ENCODE data around the gene EDN1.

The EDN1 gene

DNA sequence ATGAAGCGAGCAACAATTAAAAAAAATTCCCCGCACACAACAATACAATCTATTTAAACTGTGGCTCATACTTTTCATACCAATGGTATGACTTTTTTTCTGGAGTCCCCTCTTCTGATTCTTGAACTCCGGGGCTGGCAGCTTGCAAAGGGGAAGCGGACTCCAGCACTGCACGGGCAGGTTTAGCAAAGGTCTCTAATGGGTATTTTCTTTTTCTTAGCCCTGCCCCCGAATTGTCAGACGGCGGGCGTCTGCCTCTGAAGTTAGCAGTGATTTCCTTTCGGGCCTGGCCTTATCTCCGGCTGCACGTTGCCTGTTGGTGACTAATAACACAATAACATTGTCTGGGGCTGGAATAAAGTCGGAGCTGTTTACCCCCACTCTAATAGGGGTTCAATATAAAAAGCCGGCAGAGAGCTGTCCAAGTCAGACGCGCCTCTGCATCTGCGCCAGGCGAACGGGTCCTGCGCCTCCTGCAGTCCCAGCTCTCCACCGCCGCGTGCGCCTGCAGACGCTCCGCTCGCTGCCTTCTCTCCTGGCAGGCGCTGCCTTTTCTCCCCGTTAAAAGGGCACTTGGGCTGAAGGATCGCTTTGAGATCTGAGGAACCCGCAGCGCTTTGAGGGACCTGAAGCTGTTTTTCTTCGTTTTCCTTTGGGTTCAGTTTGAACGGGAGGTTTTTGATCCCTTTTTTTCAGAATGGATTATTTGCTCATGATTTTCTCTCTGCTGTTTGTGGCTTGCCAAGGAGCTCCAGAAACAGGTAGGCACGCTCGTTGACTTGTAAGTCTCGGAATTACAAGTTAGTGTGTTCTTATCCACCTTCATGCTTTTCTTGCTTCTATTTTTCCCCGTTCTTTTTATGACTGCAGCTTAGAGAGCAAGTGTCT is at the start of gene EDN1:
Gene EDN1 (plus strand): TSS at position 429 of the 888 bp plus-strand sequence. CDS start 269 bp downstream, at position 698.
- DNase-seq (ENCODE audit: low read depth), result peak; percentile 15

DNA sequence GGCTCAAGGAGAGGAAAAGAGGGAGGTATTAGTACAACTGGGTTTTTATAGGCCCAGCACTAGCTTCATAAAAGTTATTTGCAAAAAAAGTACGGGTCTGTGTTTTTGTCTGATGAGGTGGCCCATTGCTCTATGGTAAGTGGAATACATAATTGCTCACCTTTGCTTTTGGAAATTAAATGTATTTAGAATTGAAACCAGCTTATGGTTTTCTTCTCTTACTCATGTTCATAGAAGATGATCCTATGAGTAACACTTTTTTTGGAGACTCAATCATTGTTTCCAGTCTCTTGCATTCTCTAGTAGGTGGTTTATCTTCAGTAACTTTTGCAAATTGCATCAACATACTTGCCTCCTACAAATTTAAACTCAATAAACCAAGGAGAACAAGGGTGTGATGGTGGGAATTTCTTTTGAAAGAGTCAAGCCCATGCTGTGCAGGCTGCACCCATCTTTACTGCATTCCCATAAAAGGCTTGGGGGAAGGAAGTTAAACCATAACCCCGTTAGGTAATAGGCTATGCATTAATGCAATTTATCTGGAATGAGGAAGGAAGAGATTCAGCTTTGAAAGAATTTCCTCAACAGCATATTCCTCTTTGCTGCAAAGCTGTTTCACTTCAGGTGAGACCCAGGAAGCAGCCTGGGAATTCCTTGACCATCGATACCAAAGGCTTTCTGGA is 48.5 kb upstream of the EDN1 start:
- no peak for DNase-seq (ENCODE audit: low read depth)

DNA sequence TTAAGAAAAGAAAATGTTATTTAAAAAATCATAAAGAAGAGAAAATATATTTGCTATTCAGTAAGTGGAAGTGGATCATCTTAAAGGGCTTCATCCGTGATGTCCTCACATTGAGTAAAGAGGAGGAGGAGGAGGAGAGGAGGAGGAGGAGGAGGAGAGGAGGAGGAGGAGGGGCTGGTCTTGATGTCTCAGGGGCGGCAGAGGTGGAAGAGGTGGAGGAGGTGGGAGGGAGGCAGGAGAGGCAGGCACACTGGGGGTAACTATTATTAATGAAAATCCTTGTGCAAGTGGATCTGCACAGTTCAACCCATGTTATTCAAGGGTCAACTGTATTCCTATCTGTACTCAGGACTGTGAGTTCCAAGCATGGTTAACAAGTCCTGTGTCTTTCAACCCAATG is 47.0 kb upstream of the EDN1 start:
- DNase-seq (ENCODE audit: low read depth), result no peak

DNA sequence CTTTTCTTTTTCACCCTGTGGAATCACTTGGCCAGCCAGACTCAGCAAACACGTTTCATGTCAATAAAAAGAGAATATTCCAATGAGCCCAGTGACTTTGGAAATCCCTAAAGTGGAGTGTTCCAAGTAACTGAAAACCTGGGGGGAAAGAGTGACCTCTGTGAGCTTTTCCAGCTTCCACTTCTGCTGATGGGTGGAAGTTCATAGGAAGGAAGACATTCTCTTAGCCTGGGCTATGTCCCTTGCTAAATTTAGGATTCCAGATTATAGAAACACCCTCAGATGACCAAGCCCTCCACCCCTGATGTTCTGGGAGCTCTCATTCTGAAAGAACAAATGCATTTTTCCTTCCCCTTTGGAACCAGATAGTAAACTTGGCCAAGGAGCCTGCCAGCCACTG is 44.8 kb upstream of the EDN1 start:
- no peak for DNase-seq (ENCODE audit: low read depth)

DNA sequence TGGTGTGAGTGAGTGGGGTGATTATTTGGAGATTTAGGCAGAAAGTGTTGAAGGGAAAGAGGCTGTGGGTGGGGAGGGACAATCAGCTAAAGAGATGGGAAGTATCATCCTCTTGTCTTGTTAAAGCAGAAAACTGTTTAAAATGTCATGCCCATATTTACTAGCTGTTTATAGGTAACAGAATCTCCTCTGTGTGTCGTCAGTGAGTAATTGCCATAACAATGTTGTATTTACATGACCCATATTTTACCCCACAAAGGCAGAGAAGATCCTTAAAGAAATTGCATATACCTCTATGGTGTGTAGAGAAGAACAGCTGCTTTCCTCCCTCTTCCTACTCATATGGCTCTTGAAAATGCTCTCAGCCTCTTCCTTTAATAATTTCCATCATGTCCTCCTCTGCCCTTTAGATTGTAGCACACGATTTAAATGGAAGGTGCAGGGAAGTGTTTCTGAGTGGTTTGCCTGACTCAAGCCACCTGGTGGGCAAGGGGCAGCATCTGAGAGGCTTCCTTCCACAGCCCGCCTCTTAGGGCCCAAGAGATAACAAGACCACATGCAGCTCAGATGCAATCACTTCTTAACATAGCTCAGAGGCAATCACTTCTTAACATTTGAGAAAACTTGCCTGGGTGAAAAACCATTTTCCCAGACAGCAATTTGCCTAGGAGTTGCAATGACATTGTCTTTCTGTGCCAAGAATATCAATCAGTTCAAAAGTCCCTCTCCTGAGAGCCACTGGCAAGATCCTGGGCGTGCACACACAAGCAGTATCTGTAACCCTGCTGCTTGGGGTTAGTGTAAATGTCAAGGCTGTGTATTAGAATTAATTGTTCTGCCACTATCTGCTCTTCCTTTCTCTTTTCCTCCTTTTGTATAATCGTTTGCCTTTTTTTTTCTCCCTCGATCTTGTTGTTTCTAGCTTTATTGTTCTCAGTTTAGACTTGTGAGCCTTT is 44.1 kb upstream of the EDN1 start:
- DNase-seq (ENCODE audit: low read depth), result no peak

DNA sequence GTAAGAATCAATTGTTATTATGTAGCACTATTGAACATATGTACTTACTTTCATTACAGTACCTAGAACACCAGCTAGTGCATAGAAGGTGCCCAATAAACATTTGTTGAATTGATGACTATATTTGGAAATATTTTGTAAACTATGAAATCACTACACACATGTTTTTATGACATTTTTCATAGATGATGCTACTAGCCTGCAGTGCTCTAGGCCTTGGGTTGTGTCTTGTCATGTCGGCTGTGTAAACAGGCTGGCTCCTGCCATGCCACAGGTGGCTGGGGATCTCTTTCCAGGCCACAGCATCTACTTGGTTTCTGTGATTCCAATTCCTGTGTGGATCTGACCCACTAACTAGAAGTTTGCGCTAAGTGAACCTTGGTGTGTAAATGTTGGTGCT is 43.3 kb upstream of the EDN1 start:
- DNase-seq (ENCODE audit: low read depth), result no peak

DNA sequence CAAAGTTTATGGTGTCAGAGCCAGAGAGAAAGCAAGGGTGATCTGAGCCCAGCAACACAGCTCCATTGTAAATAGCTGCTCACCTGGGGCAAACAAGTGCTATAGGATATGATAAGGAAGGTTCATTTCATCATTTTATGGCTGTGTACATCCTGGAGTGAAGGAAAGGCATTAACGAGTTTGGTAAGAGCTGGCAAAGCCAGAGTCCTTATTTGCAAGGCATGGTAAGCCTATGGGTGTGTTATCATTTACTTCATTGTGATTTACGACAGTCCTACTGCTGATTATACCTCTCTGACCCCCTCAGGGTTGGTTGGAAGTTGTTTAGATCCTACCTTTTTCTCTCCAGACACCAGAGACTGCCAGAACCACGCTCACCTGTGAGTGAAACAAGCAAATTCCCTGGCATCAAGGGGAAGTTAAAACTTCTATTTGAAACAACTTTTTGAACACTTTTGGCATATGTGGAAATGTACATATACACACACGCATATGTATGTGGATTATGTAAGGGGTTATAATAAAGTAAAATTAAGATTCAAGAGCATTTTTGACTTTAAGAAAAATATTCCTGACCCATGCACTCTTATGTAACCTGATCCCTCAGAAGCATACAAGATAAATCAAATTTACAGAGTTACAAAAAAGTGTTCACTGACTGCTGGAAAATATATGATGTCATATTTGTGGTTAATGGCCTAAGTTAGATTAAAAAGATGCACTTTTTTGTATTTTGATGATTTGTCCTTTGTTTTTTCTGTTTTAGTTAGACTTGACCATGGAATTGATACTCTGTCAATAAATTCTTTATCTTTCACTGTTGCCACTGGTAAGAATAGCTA is 40.4 kb upstream of the EDN1 start:
- no peak for DNase-seq (ENCODE audit: low read depth)

DNA sequence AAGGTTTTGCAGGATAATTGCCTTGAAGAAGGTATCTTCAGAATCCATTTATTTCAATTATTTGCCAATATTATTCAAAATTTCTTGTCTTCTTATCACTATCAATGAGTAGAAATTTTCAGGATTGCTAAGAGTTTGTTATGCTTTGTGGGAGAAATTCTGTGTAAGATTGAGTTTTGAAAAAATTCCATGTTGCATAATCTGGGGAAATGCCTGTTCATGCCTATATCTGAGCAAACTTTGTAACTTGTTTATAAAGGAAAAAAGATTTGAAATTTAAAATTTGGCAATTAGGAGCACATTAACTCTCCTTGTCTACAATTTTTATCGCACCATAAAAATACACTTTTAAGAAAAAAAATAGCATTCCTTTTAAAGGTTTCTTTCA is 39.8 kb upstream of the EDN1 start:
- DNase-seq (ENCODE audit: low read depth), result no peak

DNA sequence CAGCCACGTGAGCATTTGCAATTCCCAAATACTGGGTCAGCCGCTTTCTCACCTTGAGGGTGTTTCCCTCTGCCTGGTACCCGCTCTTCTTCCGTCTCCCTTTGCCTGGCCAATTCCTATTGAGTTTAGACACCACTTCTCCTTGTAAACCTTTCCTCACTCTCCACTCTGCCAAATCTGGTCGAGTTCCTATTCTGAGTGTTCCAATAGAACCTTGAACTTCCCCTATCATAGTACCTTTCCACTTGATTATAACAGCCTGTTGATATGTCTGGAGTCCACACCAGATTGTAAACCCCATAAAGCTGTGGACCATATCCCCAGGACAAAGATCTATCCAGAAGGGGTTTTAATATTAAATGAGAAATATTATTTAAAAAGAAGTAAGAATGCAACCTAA is 36.0 kb upstream of the EDN1 start:
- DNase-seq (ENCODE audit: low read depth), result no peak

DNA sequence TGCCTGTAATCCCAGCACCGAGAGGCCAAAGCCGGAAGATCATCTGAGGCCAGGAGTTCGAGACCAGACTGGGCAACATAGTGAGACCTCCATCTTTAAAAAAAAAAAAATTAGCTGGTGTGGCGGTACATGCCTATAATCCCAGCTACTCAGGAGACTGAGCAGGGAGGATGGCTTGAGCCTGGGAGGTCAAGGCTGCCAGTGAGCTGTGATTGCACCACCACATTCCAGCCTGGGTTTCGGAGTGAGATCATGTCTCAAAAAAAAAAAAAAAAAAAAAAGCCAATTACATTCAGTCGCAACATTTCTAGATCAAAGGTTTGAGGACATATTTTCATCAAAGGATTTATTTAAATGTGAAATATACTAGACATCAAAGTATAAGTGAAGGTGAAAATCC is 32.0 kb upstream of the EDN1 start:
- DNase-seq (ENCODE audit: low read depth), result no peak

DNA sequence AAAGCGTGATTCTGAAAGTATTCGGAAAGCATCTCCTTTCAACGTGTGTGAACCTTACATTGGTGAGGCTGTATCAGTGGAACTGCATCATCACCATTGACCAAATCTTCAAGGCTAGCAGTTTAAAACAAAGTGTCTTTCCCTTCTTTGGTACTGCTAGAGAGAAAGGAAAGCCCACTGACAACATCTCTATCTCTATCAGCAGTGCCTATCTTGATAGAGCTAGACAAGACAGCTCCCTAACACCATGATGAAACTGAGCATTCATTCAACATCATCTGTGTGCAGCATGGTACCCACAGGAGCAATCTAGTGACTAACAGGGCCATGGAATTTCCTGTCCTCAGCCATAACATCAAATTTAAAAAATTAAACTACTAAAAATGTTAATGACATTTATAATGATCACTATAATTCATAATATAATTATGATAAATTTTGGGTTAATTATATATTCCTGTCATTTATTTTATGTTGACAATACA is 31.5 kb upstream of the EDN1 start:
- no peak for DNase-seq (ENCODE audit: low read depth)

DNA sequence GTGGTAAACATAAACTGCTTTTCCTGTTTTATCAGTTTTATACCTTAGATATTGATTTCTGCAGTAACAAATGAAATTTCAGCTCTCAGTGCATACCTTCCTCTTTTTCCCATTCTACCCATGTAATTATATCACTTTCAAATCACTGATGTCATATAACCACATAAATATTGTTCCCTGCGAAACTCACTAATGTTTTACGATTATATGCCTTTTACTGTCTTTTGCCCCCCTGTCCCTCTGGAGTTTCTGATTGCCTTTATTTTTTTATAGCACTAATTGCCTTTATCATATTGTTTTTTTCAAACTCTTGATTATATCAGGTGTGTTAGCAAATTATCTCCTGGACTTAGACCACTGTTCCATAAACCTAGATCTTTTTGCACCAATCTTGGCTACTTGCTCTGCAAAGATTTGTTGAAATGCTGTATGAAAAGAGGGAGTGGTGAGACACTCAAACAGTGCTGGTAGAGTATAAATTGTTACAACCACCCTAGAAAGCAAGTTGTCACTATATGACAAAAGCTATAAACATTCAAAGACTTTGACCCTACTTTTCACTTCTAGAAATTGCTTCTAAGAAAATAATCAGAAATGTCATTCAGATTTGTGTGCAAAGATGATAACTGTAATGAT is 29.6 kb upstream of the EDN1 start:
- DNase-seq (ENCODE audit: low read depth), result no peak

DNA sequence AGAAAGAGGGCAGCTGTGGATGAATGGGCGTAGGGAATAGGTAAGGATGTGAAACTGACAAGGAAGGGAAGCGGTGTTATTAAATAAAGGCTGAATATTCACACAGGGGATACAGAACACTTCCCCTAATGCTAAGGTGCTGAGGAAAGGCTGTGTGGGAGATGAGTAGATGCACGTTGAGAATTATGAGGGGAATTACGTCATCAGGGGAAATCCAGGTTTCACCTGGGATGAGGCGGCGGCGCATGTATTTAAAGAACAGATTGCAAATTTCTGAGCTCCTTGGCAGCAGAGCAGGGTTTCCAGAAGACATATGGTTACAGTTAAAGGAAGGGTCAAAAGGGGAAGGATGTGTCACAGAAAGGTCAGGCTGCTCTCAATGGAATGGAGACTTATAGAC is 28.7 kb upstream of the EDN1 start:
- no peak for DNase-seq (ENCODE audit: low read depth)

DNA sequence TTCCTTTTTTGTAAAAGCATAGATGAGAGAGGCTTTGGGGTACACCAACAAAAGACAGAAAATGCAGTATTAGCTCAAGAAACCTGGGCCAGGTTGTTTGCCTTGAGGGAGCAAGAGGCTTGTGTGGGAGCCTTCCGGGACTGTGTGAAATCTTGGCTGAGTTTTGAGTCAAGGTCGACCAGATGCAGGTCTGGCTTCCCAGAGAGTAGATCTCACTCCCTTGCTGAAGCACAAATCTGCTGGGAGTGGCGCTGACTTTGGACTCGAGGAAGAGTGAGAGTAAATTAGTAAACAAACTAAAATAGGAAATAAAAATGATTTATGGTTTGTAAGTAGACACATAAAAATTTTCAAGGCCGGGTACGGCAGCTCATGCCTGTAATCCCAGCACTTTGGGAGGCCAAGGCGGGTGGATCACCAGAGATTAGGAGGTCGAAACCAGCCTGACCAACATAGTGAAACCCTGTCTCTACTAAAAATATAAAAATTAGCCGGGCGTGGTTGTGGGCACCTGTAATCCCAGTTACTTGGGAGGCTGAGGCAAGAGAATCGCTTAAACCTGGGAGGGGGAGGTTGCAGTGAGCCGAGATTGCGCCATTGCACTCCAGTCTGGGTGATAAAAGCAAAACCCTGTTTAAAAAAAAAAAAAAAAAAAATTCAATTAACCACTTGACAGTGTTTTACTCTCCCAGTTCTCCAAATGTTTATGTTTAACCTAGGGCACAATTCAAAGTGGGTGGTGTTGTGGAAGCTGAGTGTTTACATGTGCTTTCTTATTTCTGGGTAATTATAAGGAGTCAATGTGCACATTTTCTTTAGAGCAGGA is 27.7 kb upstream of the EDN1 start:
- DNase-seq (ENCODE audit: low read depth), result no peak

DNA sequence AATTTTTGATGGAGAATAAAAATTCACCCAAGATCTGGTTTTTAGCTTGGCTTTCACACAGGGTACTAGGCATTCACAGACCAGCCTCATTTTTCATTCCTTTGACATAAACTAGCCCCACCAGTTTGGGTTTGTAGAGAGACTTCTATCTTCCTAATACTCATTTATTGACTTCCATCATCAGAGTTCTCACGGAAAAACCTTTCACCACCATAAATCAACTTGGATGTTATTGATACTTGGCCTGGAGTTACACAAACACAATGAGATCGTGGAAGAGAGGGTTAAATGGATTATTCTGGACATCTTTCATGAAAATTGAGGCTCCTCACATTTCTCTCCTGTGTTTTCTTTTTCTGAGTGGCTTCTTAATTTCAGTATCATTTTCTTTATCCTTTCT is 26.8 kb upstream of the EDN1 start:
- no peak for DNase-seq (ENCODE audit: low read depth)

DNA sequence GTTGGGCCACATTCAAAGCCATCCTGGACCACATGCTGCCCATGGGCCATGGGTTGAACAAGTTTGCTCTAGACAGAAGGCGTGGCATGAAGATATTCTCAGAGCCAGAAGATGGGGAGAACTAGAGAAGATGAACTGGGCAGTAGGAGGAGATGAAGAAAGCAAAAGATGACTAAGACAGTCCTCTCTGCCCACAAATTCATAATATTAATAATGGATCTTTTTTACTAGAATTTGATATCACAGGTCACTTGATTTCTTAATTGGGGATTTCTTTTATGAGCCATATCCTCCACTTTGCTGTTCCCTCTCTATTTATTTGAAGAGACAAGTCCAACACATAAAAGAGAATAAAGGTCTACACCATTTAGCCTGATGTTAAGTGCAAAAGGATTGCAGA is 25.5 kb upstream of the EDN1 start:
- no peak for DNase-seq (ENCODE audit: low read depth)

DNA sequence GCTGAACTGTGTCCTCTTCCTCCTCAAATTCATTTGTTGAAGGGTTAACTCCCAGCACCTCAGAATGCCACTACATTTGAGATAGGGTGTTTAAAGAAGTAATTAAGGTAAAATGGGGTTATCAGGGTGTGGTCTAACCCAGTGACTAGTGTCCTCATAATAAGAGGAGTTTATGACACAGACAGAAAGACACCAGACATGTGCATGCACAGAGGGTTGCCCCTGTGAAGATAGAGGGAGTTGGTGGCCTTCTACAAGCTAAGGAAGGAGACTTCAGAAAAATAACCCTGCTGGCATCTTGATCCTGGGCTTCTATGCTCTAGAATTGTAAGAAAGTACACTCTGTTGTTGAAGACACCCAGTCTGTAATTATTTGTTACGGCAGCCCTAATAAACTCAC is 24.9 kb upstream of the EDN1 start:
- DNase-seq (ENCODE audit: low read depth), result no peak

DNA sequence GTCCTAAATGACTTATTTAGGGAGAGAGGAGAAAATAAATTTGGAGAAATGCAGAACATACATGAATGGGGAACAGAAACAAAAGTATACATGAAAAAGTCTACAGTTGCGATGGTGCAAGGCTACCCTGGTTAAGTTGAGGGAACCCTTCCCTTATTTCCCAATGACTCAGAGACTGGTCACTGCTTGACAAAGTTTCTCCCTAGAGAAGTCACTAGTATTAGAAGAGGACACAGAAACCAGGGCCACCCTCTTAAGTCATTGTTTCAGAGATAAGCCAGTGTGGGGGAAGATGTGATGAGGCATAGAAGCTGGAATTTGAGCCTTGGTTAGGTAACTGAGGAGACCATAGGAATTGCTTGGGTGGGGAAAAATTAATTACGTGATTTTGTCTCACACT is 24.4 kb upstream of the EDN1 start:
- no peak for DNase-seq (ENCODE audit: low read depth)

DNA sequence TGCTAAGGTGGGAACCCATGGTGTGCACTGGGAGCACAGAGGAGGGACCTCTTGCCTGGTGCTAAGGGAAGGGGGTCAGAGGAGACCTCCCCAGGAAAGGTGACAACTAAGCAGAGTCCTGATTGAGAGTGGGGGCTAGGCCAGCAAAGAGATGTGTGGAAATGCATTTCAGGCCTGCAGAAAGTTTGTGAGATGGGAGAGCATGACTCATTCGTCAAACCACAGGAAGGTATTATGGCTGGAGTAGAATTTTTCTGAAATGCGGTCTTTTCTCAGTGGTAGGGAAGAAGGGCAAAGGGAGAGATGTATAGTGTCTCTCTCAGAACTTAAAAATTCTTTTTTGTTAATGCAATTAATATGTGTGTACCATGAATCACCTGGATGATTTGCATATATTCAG is 23.6 kb upstream of the EDN1 start:
- DNase-seq (ENCODE audit: low read depth), result no peak

DNA sequence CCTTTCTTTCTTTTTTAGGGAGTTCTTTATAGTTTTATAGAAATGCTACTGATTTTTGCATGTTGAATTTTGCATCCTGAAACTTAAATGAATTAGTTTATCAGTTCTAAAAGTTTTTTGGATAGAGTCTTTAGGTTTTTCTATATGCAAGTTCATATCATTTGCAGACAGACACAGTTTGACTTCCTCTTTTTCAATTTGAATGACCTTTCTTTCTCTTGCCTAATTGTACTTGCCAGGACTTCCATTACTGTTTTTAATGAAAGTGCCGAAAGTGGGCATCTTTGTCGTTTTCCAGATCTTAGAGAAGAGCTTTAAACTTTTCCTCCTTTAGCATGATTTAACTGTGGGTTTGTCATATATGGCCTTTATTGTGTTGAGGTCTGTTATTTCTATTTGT is 21.1 kb upstream of the EDN1 start:
- DNase-seq (ENCODE audit: low read depth), result no peak

Data from stimulated activated CD4-positive, alpha-beta T cell treated with anti-CD3 and anti-CD28 coated beads, Interleukin-2, amount 100 ng/mL, for 4 hours (primary cell).